GM12873 (cell line): ENCODE results near the gene INHBC.

Experiments used
- CTCF ChIP-seq: IDR thresholded peaks from 2 replicates; pipeline ENCODE4 v1.5.1; 2012; ENCODE audit warnings: low read depth, mild to moderate bottlenecking, moderate library complexity, low read length, control low read depth; ENCODE audit not compliant: insufficient read depth; ENCODE audit errors: missing control alignments

INHBC gene

GRCh38 chr12:57470286-57470969, 35.8 kb downstream of the INHBC start:
- TF ChIP-seq CTCF: no peak

- TF ChIP-seq CTCF: no peak
These were observed 36.5 kb downstream of the INHBC start for GRCh38 chr12:57470970-57471656.

GRCh38 chr12:57471661-57472060, 37.1 kb downstream of the INHBC start:
- TF ChIP-seq CTCF: no peak

- no peak for TF ChIP-seq CTCF
These were observed 37.8 kb downstream of the INHBC start for GRCh38 chr12:57472391-57472790.

- TF ChIP-seq CTCF: no peak
These were observed 38.8 kb downstream of the INHBC start for GRCh38 chr12:57473392-57473791.

- TF ChIP-seq CTCF: no peak
These were observed 39.3 kb downstream of the INHBC start for GRCh38 chr12:57473886-57474285.

GRCh38 chr12:57474430-57474829, 39.8 kb downstream of the INHBC start:
- no peak for TF ChIP-seq CTCF
